ENCODE measurements around the gene TAF6. TPM values are rescaled to one million over a fixed set of nuclear protein-coding genes. Genes with fewer than 3 reads are reported as not detected.

TAF6 gene
- total RNA-seq, 1 donor = 16.1 TPM

DNA sequence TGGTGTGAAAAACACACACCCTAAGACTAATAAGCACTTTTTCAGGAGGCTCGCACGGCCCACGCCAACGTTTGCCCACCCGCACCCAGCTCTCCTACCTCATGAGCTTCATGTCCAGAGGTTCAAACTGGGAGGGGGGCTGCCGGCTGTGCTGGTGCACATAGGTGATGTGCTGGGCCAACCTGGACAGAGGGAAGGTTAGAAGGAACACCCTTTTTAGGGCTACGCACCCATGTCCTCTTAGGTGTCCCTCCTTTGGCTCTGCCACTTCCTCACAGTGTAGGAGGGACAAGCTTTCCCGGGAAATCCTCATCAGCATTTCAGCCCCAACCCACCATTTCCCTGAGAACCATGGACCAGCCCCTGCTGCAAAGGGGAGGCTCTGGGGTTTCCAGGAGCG lies 23.9 kb downstream of the TAF6 start:
- H3K9me3 ChIP-seq (ENCODE audit: low read depth, low read length) = no peaks in the 10 kb centered on the region
- peaks cover 15% of the 10 kb centered on the region for H3K4me1 ChIP-seq (ENCODE audit: insufficient read depth, low read length)
- no peak overlapping the region for H3K4me3 ChIP-seq (ENCODE audit: low read length)
- no peaks in the 10 kb centered on the region for H3K27me3 ChIP-seq (ENCODE audit: insufficient read depth, low read length)

DNA sequence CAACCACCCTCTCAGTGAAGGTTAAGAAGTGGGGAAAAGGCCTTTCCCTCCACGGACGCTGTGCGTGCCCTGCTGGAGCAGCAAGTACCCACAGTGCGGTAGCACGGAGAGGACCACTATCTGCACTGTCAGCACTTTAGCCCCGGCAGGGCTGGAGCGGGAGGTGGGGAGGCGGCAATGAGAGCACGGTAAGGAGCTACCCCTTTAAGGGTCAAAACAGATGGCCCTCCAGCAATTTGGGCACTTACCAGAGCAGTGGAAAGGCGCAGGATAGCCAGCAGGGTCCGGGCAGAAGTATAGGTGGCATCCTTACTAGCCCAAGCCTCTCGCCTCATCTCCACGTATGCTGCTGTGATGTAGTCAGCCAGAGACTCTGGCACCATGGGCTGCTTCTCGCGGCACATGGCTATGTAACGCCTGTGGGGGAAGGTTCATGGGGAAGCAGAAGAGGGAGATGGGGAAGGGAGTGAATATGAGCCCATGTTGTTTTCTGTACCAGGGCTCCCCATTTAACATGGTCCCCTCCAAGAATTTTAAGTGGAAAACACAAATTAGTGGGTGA lies 25.2 kb downstream of the TAF6 start:
- H3K9me3 ChIP-seq (ENCODE audit: low read depth, low read length) = no peaks in the 10 kb centered on the region
- H3K27me3 ChIP-seq (ENCODE audit: insufficient read depth, low read length) = no peaks in the 10 kb centered on the region
- no peak overlapping the region for H3K4me3 ChIP-seq (ENCODE audit: low read length)
- H3K4me1 ChIP-seq (ENCODE audit: insufficient read depth, low read length) = peaks cover 12% of the 10 kb centered on the region

DNA sequence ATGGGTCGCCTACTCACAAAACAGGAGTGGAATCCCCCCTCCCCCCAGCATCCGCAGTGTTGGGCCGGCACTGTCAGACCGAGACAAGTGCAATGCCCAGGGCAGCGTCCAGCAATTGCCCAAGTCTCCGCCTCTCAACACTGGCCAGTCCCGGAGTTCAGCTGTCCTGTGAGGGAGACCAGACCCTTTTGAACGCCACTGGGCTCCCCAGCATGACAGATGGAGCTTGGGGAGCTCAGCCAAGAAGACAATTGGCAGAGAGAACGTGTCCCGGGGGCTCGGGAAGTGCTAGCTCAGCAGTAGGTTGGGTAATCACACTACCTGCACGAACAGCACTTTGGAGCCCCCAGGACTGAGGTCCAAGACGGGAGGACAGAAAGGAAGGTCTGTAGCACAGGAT lies 25.7 kb downstream of the TAF6 start:
- Histone ChIP-seq H3K27me3 (ENCODE audit: insufficient read depth, low read length) (no peaks in the 10 kb centered on the region), H3K9me3 (ENCODE audit: low read depth, low read length) (no peaks in the 10 kb centered on the region), H3K4me3 (ENCODE audit: low read length) (no peak overlapping the region), H3K4me1 (ENCODE audit: insufficient read depth, low read length) (peaks cover 12% of the 10 kb centered on the region)

DNA sequence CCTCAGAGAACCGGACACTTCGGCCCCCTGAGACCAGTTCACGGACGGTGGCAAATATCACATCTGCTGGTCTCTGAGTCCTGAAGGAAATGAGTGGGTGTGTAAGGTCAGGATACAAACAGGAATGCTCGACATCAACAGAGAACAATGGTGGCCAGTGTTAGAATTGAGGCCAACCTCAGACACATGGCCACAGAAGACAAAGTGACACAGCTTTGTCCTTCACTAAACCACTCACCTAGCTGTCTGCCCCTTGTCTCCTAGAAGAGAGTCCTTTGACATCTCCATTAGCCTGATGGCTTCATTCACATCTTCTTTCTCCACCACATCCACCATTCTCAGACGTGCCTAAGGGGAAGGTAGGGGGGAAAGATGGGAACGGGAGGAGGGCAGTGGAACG lies 26.1 kb downstream of the TAF6 start:
- Histone ChIP-seq H3K9me3 (ENCODE audit: low read depth, low read length) (no peaks in the 10 kb centered on the region), H3K4me1 (ENCODE audit: insufficient read depth, low read length) (peaks cover 16% of the 10 kb centered on the region), H3K27me3 (ENCODE audit: insufficient read depth, low read length) (no peaks in the 10 kb centered on the region), H3K4me3 (ENCODE audit: low read length) (no peak overlapping the region)

DNA sequence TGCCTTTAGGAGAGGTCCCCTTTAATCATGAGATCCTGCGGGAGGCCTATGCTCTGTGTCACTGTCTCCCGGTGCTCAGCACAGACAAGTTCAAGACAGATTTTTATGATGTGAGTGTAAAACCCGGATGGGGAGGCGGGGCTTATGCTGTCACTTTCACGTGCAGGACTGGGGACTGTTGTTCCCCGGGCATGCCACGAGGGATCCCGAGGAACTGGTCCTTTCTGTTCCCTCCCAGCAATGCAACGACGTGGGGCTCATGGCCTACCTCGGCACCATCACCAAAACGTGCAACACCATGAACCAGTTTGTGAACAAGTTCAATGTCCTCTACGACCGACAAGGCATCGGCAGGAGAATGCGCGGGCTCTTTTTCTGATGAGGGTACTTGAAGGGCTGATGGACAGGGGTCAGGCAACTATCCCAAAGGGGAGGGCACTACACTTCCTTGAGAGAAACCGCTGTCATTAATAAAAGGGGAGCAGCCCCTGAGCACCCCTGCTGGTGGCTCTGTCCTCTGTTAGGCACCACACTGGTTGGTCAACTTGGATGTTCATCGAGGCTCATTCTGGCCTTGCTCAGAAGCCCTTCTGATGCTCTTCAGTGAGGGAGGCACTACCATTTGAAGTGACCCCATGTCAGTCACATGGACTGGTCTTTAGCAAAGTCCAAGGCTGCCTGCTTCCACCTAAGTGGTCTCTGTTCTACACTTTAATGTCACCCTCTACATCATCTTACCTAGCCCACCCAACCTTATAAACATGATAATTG lies 27.6 kb downstream of the TAF6 start:
- H3K4me1 ChIP-seq (ENCODE audit: insufficient read depth, low read length) = peaks cover 19% of the 10 kb centered on the region
- no peak overlapping the region for H3K4me3 ChIP-seq (ENCODE audit: low read length)
- H3K27me3 ChIP-seq (ENCODE audit: insufficient read depth, low read length) = no peaks in the 10 kb centered on the region
- no peaks in the 10 kb centered on the region for H3K9me3 ChIP-seq (ENCODE audit: low read depth, low read length)

DNA sequence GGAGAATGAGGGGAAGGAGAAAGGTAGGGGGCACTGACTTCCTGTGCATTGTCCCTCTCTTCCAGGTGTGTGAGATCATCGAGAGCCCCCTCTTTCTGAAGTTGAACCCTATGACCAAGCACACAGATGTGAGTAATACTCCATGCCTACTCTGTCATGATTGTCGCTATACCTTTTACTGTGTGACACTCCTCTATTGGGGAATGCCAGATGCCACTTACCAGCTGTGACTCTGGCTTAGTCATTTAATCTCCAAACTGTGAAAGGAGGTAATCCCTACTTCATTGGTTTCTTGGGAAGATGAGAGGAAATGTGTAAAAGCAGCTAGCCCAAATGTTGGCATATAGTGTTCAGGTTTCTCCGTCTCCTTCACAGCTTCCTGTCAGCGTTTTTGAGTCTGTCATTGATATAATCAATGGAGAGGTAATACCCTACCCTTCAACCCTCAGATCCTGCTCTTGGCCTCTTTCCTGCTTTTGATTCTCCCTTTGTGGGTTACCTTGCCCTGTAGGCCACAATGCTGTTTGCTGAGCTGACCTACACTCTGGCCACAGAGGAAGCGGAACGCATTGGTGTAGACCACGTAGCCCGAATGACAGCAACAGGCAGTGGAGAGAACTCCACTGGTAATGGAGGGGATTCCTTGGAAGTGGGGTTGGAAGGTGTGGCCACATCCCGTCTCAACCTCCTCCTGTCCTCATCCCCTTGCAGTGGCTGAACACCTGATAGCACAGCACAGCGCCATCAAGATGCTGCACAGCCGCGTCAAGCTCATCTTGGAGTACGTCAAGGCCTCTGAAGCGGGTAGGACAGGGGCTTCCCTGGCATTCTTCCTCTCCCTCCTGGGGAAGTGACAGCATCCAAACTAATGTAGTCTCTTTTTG lies 28.4 kb downstream of the TAF6 start:
- no peak overlapping the region for H3K4me3 ChIP-seq (ENCODE audit: low read length)
- peaks cover 22% of the 10 kb centered on the region for H3K4me1 ChIP-seq (ENCODE audit: insufficient read depth, low read length)
- H3K9me3 ChIP-seq (ENCODE audit: low read depth, low read length) = no peaks in the 10 kb centered on the region
- H3K27me3 ChIP-seq (ENCODE audit: insufficient read depth, low read length) = no peaks in the 10 kb centered on the region

DNA sequence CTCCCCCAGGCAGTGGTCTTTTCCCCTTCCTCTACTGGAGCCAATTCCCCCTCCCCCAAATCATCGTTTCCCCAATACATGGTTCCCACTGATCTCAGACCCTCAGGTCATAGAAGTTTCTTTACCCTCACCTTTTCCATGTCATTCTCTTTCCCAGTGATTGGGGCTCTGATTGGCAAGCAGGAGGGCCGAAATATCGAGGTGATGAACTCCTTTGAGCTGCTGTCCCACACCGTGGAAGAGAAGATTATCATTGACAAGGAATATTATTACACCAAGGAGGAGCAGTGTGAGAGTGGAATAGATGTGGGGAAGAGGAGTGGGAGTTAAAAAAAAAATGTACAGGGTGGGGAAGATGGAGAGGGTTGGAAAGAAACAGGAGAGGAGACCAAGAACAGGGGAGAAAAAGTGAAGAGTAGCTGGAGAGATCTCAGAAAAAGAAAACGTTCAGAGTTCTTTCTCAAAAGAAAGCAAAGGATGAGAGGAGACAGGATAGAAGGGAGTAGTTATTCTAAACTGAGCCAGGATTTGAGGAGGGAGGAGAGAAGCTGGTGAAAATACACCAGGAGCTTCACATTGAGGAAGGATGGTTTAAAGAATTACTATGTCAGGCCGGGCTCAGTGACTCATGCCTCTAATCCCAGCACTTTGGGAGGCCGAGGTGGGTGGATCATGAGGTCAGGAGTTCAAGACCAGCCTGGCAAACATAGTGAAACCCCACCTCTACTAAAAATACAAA lies 29.5 kb downstream of the TAF6 start:
- H3K4me3 ChIP-seq (ENCODE audit: low read length) = peak overlapping the region; percentile 86
- peaks cover 25% of the 10 kb centered on the region for H3K4me1 ChIP-seq (ENCODE audit: insufficient read depth, low read length)
- no peaks in the 10 kb centered on the region for H3K9me3 ChIP-seq (ENCODE audit: low read depth, low read length)
- no peaks in the 10 kb centered on the region for H3K27me3 ChIP-seq (ENCODE audit: insufficient read depth, low read length)

DNA sequence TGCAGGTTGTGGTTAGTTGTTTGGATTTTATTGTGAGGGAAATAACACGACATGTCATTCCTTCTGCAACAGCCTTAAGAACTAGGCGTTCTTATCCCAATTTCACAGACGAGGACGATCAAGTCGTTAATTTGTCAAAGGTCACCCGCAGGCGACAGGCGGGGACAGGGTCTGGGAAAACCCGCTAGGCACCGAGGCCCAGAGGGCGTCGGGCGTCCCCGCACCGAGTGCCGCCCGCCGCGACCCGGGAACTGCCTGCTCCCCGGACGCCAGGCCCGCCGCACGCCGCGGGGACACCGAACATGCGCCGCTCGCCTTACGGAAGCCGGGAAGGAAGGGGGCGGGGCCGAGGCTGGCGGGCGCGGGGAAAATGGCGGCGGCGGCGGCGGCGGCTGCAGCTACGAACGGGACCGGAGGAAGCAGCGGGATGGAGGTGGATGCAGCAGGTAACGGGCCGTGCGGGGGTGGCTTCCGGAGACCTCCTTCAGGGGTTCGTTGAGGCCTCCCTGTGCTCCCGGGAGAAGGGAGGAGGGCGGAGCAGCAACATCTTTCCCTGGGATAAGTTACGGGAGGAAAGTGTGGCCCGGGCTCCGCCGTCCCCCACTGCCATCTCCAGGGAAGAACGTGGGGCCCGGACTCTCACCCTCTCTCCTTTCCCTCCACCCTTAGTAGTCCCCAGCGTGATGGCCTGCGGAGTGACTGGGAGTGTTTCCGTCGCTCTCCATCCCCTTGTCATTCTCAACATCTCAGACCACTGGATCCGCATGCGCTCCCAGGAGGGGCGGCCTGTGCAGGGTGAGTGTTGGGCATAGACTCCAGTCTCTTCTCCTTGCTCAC lies 30.3 kb downstream of the TAF6 start, which contains the start of gene COPS6:
COPS6 (plus strand) TSS at position 349 of the 837 bp plus-strand sequence; CDS start at position 371, 22 bp downstream.
- H3K9me3 ChIP-seq (ENCODE audit: low read depth, low read length) = no peaks in the 10 kb centered on the region
- H3K4me3 ChIP-seq (ENCODE audit: low read length) = peak within 1 kb of the TSS; percentile 86
- H3K27me3 ChIP-seq (ENCODE audit: insufficient read depth, low read length) = no peaks in the 10 kb centered on the region
- peaks cover 25% of the 10 kb centered on the region for H3K4me1 ChIP-seq (ENCODE audit: insufficient read depth, low read length)

DNA sequence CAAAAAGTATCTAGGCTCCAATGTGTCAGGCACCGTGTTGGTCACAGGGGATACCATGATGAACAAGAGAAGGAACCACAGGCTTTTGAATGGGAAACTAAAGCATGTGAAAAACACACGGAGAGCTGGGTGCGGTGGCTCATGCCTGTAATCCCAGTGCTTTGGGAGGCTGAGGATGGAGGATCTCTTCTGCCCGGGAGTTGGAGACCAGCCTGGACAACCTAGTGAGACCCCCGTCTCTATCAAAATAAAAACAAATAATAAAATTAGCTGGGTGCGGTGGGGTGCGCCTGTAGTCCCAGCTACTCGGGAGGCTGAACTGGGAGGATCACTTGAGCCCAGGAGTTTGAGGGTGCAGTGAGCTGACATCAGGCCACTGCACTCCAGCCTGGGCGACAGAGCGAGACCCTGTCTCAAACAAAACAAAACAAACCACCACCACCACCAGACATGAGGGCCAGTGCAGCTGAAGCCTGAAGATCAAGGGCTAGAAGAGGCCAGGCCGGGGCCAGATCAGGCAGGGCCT lies 31.0 kb downstream of the TAF6 start:
- Histone ChIP-seq H3K4me1 (ENCODE audit: insufficient read depth, low read length) (peaks cover 26% of the 10 kb centered on the region), H3K4me3 (ENCODE audit: low read length) (peak overlapping the region; percentile 86), H3K27me3 (ENCODE audit: insufficient read depth, low read length) (no peaks in the 10 kb centered on the region), H3K9me3 (ENCODE audit: low read depth, low read length) (no peaks in the 10 kb centered on the region)

DNA sequence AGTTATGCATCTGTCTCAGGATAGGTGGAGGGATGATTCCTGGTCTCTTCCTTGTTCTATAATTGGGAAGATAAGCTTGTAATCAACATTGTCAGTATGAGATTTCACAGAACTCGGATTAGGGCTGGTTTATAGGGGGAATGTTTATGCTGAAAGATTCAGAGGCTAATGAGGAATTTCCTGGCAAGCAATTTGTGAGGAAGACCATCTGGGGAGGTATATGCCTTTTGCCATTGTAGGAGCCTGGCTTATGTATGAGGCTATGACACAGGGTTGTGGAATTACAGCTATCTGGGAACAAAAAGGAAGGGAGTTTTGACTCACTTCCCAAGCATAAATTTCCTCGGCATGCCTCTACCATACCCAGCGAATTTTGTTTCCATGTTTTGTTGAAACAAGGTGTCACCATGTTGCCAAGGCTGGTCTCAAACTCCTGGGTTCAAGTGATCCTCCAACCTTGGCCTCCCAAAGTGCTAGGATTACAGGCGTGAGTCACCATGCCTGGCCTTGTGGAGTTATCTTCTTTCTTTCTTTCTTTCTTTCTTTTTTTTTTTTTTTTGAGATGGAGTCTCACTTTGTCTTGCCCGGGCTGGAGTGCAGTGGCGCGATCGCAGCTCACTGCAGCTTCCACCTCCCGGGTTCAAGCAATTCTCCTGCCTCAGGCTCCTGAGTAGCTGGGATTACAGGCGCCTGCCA lies 32.0 kb downstream of the TAF6 start:
- Histone ChIP-seq H3K4me1 (ENCODE audit: insufficient read depth, low read length) (peaks cover 36% of the 10 kb centered on the region), H3K4me3 (ENCODE audit: low read length) (no peak overlapping the region), H3K27me3 (ENCODE audit: insufficient read depth, low read length) (no peaks in the 10 kb centered on the region), H3K9me3 (ENCODE audit: low read depth, low read length) (no peaks in the 10 kb centered on the region)

DNA sequence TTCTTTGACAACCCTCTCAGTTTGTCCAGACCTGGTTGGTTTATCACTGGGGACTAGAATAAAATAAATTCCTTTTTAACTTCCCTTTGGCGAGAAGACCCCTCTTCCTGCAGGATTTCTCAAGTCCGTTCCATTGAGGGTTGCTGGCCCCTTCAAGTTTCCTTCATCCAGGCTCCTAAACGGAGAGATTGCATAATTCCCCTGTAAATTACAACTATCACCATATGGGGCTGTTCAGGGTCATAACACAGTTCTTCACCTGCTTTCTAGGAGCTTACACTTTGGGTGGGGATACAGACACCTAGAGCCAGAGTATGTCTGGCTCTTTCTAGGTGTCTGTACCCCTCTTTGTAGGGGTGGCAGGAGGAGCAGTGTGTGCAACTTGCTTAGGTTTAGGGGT lies 33.6 kb downstream of the TAF6 start:
- peaks cover 46% of the 10 kb centered on the region for H3K4me1 ChIP-seq (ENCODE audit: insufficient read depth, low read length)
- no peak overlapping the region for H3K4me3 ChIP-seq (ENCODE audit: low read length)
- no peaks in the 10 kb centered on the region for H3K27me3 ChIP-seq (ENCODE audit: insufficient read depth, low read length)

DNA sequence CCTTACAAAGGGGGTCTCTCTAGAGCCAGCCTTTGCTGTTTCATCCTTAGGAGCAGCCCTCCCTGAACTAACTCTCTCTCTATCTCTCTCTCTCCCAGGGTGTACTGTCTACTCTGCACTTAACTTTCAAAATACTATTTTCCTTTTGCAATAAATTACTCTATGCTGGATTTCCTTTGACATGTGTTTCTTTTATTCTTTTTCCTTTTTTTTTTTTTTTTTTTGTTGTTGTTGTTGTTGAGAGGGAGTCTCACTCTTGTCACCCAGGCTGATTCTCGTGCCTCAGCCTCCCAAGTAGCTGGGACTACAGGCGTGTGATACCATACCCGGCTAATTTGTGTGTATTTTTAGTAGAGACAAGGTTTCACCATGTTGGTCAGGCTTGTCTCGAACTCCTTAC lies 36.2 kb downstream of the TAF6 start:
- Histone ChIP-seq H3K4me3 (ENCODE audit: low read length) (no peak overlapping the region), H3K9me3 (ENCODE audit: low read depth, low read length) (no peaks in the 10 kb centered on the region), H3K4me1 (ENCODE audit: insufficient read depth, low read length) (peaks cover 36% of the 10 kb centered on the region), H3K27me3 (ENCODE audit: insufficient read depth, low read length) (no peaks in the 10 kb centered on the region)

More for the DNA sequence above, 33.6 kb downstream of the TAF6 start:
- H3K9me3 ChIP-seq (ENCODE audit: low read depth, low read length) = no peaks in the 10 kb centered on the region

DNA sequence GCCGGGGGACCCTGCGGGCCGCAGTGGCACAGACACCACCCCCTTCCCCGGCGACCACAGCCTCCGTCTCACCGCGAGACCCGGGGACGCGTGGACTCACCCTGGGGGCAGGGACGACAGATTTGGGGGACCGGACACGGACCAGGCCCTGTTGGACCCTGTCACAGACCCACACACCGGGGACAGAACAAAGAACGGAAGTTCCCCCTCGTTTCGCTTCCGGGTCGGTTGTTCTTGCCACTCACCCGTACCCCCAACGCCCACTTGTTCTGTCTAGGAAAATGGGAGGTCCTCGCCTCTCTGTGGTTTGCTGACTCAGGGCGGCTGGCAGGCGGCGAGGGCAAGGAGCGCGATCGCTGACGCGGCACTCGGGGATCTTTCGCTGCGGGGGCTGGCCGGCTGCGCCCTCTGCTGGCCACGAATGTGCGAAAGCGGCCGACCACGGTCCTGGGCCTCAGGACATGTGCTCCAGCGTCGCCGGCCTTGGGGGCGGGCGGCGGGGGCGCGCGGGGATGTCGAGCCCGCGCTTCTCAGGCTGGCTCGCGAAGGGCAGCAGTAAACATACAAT lies 37.5 kb downstream of the TAF6 start, which contains the start of gene ZNF3:
ZNF3 (minus strand) TSS at position 189 of the 568 bp plus-strand sequence. CDS start 4,366 bp downstream, outside the sequence.
- Histone ChIP-seq H3K27me3 (ENCODE audit: insufficient read depth, low read length) (no peaks in the 10 kb centered on the region), H3K4me1 (ENCODE audit: insufficient read depth, low read length) (peaks cover 34% of the 10 kb centered on the region), H3K9me3 (ENCODE audit: low read depth, low read length) (no peaks in the 10 kb centered on the region), H3K4me3 (ENCODE audit: low read length) (peak within 1 kb of the TSS; percentile 95)
